GDM1 (cell line): ENCODE data around the gene BSPRY.
A peak's percentile ranks its signal among the peaks of the same experiment; 100 is the strongest.
"Not testable (repeated sequence)": the region's sequence is repeated elsewhere in the genome, so short reads cannot be mapped to it uniquely, and the experiment has no call there.

Source experiments
- DNase-seq: peaks from one replicate; lab custom pipeline; 2025; lab: John Stamatoyannopoulos, UW

BSPRY gene

DNA sequence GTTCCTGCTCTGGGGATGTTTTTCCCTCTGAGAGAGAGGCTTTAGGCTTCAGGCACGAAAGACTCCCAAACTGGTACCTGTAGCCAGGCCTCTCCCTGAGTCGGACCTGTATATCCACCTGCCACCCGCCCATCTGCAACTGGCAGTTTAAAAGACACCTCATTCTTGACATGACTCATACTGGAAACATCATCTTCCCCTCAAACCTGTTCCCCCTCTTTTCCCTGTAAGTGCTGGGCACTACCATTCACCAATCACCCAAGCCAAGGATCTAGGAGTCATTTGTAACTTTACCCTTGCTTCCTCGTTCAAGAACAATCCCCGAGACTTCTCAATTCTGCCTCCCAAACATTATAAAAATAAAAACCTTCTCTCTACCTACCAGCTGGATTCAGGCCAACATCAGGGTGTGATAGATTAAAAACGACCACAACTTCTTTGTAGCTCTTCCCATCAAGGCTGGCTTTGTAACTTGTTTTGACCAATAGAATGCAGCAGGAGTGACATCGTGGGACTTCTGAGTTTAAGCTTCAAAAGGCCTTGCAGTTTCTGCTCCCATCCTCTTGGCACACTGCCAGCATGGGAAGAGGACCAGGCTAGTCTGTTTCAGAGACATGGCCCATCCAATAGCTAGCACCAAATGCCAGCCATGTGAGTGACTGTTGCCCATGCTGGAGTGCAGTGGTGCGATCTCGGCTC is 7.5 kb upstream of the BSPRY start:
- DNase-seq = no peak

DNA sequence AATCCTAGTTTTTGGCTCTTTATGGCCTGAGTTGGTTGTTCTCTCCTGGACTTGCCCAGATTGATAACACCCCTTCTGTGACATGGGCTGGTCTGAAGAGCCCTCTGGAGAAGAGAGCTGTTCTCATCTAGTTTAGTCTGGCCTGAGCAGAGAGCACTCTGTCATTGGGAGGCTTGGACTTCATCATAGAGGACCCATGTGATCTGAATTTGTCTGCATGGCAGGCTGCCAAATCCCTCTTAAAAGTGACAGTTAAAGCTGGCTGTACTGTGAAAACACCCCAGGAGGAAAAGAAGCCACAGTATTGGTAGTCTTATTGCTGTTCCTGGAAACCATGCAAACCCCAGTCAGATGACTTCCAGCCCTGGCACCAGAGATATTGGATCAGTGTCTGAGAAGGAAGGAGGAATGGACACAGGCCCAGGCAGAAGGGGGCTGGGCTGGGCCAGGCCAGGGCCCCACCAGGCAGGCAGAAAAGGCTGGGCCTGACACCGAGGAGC is 5.6 kb upstream of the BSPRY start:
- peak; percentile 45 for DNase-seq

DNA sequence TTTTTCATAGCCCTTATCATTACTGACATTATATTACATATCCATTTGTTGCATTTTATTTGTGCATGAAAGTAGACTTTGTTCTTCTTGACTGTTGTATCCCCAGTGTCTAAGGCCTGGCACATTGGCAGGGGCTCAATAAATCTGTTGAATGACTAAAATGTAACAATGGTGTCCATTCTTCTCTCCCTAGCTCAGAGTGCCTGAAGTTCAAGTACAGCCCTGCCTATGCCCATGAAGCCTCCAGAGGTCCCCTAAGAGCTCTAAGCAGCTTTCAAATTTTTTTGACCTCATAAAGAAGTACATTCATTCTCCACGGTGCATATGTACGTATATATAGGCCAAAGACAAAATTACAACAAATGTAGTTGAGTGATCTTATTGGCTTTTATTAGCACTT is 4.2 kb upstream of the BSPRY start:
- no peak for DNase-seq

DNA sequence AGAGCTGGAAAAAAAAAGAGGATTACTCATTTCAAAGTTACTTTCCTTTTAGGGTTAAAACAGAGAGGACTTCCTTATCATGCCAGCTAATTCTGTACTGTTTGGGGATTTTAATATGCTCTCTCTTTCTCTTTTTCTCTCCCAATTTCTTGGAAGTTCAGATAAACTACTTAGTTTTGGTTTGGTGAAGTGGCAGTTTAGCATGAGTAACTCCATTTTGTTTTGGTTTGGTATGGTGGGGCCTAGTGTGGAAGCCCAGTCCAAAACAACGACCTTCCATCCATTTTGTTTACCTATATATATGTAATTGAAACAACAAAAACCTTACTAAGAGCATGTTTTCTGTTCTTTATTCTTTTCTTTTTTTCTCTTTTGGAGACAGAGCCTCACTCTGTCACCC is 3.7 kb upstream of the BSPRY start:
- no peak for DNase-seq

DNA sequence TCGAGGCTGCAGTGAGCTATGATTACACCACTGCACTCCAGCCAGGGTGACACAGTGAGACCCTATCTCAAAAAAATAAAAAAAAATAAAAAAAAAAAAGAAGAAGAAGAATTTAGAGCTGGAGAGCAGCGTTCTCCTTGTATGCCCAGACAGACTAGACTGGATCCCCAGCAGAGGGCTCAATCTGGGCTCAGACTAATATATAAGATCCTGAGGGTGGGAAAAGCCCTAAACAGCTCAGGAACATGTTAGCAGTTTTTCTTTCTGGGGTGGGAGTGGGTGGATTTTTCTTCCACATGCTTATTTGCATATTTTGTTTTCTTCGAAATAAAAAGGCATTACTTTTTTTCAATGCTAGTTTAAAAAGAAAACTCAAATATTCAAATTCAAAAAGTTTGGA is 904 bp upstream of the BSPRY start:
- no peak for DNase-seq

DNA sequence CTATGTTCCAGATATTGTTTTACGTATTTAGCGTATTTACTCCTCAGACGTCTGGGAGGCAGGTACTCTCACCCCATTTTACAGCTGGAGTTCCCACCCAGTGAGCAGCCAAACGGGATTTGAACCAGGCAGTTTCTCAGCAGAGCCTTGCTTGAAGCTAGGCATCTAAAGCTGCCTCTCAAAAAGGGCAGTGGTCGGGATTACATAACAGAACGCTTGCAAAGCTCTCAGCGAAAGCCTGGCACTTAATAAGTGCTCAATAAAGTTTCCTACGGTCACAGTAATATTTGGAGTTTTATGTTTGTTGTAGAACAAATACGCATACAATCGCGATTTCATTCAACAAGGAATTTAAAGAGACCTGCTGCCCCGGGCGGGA is 286 bp upstream of the BSPRY start:
- no peak for DNase-seq

DNA sequence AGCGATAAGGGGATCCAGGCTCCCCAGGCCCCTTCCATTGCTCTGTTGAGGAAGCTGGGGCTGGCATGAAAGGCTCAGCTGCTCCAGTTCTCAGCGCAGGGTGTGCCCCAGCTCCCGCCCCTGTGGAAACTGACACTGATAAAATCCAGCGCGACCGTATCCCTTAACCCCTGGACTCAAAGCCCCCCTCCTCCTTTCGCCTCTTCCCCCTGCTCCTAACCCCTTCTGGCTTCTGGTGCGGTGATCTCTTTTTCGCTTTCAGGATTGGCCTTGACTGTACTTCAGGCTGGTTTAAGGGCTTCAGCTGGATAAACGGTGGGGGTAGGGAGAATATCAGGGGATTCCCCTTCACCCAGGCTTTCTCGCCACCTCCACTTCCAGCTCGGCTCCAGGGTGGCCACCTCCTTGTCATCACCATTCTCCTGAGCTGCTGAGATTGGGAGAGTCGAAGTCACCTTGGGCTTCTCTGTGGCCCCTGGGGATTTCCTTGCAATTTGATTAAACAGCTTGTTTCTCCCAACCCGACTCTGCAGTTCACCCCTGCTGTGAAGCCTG is 843 bp downstream of the BSPRY start:
- DNase-seq = no peak

DNA sequence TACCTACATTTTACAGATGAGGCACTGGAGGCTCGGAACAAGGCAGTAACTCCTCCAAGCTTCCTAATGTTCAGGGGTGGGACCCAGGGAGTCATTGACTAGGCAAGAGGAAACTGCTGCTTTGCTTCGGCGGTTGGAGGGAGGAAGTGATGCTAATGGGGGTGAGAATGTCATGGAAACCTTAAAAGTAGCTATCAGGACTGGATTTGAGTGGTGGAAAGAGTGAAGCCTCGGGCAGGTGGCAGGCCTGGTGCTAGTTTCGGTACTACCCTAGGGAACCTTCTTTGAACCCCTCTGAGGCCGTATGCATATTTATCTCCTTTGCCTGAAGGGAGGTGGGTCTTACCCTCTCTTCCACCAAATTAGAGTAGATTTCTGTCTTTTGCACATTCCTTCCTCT is 1.6 kb downstream of the BSPRY start:
- peak; percentile 77 for DNase-seq

DNA sequence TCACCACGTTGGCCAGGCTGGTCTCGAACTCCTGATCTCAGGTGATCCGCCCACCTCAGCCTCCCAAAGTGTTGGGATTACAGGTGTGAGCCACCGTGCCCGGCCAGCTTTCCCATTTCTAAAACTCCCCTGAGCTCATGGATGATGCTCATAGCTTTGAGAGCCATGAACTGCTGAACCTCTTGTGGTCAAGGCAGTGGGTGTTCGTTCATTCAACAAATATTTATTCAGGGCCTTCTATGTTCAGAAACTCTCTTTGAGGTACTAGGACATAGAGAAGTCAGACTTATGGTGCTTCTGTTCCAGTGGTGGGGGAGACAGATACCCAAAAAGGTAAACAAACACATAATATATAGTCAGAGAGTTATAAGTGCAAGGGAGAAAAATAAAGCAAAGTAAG is 2.7 kb downstream of the BSPRY start:
- DNase-seq = no peak

DNA sequence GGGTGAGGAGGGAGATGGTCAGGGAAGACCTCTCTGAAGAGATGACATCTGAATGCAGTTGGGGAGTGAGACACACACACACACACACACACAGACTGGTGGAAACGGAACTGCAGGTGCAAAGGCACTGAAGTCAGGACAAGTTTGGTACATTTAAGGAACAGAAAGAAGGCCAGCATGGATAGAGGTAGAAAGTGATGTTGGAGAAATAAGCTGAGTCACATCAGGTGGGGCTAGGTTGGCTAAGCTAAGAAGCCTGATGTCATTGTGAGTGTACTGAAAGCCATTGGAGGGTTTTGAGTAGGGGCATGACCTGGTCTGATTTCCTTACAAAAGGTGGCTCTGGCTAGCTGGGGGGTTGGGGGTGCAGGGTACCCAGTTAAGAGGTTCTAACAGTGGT is 3.1 kb downstream of the BSPRY start:
- no peak for DNase-seq

DNA sequence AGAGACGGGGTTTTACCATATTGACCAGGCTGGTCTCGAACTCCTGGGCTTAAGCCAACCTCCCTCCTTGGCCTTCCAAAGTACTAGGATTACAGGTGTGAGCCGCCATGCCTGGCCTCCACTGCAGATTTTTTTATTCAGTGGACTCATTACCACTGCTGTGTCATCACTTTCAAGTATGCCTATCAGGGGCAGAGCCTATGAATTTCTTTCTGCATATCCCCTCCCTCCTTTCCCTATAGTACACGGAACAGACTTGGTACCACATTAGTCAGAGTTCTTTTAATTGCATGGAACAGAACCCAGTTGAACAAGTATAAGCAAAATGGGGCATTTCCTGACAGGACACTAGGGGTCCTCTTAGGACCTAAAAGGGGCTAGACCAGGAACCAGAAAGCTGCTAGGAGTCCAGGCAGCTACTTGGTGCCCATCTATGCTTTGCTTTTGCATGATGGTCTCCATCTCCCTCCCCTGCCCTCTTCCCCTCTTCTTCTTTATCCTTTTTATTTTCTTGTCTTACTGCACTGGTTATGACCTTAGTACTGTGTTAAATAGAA is 5.8 kb downstream of the BSPRY start:
- DNase-seq = no peak

DNA sequence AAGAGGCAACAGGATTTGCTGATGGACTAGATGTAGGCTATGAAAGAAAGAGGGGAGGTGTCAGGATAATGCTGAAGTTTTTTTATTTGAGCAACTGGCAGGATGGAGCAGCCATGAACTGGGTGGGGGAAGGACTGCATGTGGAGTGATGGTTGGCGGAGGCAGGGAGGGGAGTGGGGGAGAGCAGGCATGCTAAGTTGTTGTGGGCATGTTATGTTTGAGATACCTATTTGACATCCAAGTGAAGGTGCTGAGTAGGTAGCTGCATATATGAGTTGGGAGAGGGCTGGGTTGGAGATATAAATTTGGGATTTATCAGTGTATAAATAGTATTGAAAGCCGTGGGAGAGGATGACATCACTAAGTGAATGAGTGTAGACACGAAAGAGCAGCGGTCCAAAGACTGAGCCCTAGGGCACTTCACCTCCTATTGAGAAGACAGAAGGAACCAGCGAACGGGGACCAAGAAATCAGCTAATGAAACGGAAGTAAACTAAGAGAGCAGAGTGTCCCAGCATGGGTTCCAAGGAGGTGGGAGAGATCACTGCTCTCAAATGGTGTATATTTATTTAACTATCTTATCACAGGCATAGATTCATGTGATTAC is 7.4 kb downstream of the BSPRY start:
- no peak for DNase-seq

DNA sequence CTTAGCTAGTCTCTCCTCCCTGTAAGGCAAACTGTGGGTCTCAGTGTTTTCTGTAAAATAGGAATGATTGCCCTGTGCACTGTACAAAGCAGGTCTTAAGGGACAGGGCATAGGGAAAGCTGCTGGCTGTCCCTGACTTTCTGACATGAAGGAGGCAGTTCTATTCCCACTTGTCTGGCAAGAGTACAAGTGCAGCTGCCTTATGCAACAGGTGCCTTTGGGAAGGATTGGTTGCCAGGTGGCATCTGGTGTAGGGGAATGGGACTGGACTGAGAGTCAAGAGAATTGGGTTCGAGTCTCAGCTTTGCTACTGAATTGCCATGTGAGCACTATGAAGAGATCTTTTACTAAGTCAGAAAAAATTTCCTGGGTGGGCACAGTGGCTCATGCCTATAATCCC is 10.0 kb downstream of the BSPRY start:
- DNase-seq = no peak

DNA sequence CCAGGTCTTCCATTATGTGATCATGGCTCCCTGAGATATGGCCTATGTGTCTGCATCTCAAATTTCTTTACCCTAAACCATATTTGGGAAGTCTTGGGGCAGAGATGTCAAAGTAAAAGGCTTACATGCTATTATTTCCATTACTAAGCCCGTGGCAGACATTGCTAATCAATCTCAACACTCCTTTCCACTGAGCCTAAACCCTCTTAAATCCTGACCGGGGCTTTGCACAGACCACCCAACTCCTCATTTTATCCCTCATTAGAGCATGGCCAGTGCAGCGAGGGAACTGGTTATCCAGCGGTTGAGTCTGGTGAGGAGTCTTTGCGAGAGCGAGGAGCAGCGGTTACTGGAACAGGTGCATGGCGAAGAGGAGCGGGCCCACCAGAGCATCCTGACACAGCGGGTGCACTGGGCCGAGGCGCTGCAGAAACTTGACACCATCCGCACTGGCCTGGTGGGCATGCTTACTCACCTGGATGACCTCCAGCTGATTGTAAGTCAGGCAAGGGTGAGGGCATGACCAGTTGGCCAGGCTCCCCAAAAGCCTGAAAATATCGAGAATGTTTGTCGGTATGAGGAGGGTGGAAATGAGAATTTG is 11.0 kb downstream of the BSPRY start:
- no peak for DNase-seq

DNA sequence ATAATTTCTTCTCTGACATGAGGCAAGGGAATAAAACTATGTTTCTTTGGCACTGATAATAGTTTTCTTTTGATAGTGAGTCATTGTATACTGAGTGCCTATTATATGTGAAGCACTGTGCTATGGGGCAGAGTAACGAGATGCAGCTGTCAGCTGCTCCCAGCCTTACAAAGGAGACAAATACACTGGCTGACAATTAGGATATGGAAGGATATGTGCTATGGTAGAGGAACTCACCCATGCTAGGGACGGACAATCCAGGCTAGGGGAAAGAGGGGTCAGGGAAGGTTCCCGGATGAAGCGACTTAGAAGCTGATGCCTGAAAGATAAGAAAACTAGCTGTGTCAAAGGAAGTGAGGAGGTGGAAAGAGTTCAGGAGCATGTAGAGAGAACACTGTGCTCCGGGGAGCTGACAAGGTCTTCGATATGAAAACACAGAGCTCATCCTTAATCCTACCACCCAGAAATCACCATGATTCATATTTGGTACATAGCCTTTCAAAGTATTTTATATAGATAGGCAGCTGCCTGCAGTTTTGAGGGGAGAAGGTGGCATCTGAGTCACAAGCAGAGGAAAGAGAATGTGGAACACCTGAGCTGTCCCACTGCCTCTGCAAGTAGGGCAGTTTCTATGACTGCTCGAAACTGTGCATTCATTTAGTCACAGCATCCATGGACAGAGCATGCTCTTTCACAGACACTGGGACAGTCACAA is 12.1 kb downstream of the BSPRY start:
- DNase-seq = no peak

DNA sequence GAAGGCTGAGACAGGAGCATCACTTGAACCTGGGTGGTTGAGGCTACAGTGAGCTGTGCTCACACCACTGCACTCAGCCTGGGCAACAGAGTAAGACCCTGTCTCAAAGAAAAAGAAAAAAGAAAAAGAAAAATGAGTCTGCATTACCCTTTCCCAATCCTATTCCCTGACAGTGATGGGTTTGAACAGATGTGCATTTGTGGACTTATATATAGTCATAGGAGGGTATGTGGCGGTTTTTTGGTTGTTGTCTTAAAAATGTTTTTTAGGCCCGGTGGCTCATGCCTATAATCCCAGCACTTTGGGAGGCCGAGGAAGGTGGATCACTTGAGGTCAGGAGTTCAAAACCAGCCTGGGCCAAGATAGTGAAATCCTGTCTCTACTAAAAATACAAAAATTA is 14.0 kb downstream of the BSPRY start:
- no peak for DNase-seq

DNA sequence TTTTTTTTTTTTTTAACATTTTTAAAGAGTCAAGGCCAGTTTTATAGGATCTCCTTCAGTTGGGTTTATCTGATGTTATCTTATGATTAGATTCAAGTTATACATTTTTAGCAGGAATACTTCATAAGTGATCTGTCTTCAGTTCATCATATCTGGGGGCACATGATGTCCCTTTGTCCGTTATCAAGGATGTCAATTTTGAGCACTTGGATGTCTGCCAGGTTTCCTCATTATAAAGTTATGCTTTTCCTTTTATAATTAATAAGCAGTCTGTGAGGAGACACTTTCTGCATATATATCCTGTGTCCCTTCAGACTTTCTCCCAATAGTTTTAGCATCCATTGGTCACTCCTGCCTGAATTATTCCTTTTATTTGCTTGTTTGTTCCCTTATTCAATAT is 15.6 kb downstream of the BSPRY start:
- no peak for DNase-seq

DNA sequence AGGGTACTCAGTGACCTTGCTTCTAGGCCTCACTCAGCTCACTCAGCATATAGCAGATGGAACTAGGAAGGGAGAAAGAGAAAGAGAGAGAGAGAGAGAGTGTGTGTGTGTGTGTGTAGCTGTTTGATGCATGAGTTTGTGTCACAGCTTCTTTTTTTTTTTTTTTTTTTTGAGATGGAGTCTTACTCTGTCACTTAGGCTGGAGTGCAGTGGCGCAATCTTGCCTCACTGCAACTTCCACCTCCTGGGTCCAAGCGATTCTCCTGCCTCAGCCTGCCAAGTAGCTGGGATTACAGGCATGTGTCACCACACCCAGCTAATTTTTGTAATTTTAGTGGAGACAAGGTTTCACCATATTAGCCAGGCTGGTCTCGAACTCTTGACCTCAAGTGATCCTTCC is 16.3 kb downstream of the BSPRY start:
- not testable (repeated sequence) for DNase-seq

DNA sequence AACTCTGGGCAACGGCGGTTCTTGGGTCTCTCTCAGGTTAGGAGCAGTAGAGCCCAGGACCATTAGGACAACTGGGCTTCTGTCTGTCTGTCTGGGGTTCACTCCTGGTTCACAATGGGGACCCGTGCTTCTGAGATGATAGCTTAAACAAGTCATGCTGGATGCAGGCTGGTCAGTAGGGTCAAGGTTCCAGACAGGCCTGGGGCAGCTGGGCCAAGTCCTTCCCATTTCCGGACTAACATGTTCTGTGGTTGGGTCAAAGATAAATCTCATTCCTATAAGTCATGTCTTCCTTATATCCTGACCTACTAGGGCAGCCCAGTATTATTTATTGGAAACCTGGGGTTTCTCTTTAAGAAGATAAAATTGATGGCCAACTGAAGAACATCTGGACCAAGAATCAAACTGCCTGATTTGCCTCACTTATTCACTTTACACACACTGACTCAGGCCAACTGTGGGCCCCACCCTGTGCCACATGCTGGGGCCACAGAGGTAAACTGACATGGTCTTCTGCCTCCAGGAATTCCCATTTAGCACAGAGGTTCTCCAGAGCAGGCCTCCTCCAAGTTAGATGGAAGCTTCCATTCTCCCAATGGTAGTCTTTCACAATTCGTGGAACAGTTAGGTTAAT is 19.1 kb downstream of the BSPRY start:
- no peak for DNase-seq

DNA sequence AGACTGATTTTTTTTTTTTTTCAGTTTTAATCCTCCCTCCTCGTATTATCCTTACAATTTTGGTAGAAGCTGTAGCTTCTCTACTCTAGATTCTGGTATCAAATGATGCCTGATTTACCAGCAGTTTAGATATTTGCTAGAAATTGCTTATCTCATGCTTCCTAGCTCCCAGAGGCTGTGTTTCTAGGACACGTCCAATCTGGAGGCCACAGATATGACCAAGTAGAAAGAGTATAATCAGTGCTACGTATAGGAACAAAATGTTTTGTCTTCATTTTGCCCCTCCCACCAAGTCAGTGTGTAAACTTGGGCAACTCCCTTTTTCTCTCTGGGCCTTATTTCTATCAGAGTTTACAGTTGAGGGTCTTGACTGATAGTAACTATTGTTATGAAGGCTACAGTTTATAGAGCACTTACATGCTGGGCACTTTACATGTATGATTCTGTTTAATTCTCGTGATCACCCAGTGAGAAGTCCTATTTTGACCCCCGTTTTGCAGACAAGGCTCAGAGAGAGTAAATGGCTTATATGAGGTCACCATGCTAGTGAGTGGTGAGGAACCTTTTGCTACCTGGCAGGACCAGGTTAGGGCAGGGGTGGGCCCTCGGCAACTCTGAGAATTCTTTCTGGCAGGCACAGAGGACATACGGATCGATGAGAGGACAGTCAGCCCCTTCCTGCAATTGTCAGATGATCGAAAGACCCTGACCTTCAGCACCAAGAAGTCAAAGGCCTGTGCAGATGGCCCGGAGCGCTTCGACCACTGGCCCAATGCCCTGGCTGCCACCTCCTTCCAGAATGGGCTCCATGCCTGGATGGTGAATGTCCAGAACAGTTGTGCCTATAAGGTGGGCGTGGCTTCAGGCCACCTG is 19.9 kb downstream of the BSPRY start:
- no peak for DNase-seq

DNA sequence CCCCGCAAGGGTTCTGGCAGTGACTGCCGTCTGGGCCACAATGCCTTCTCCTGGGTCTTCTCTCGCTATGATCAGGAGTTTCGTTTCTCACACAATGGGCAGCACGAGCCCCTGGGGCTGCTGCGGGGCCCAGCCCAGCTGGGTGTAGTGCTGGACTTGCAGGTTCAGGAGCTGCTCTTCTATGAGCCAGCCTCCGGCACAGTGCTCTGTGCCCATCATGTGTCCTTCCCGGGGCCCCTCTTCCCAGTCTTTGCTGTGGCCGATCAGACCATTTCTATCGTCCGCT is 20.5 kb downstream of the BSPRY start:
- DNase-seq = no peak
